K562 (cell line): ENCODE measurements around the gene SYT7. TPM values are rescaled to one million over a fixed set of nuclear protein-coding genes. Genes with fewer than 3 reads are reported as not detected.

Experiments used
- ATF7 ChIP-seq: fragments of 450-650 bp; IDR thresholded peaks from 2 replicates; pipeline ENCODE4 v1.7.1; 2014; ENCODE audit warnings: mild to moderate bottlenecking, moderate library complexity
- CCNT2 ChIP-seq: IDR thresholded peaks from 2 replicates; pipeline ENCODE4 v1.6.1; 2011; ENCODE audit warnings: borderline replicate concordance, low read depth, mild to moderate bottlenecking, moderate library complexity, mixed read lengths, low read length; ENCODE audit not compliant: insufficient read length; ENCODE audit errors: extremely low read depth
- CHCHD3 ChIP-seq: fragments of 250-450 bp; sonication (Bioruptor Pico); IDR thresholded peaks from 2 replicates; pipeline ENCODE4 v2.1.2; 2022; ENCODE audit warnings: mild to moderate bottlenecking
- CREM ChIP-seq: IDR thresholded peaks from 2 replicates; pipeline ENCODE4 v1.6.1; 2014; ENCODE audit warnings: antibody characterized with exemption, low read depth
- E2F8 ChIP-seq: fragments of 450-650 bp; IDR thresholded peaks from 2 replicates; pipeline ENCODE4 v1.7.1; 2018; ENCODE audit warnings: mild to moderate bottlenecking, low read depth; ENCODE audit not compliant: partially characterized antibody
- EP300 ChIP-seq: IDR thresholded peaks from 2 replicates; pipeline ENCODE4 v1.6.1; 2012; ENCODE audit warnings: low read length, improper control_type of control experiment
- EWSR1 ChIP-seq: fragments of 450-650 bp; IDR thresholded peaks from 2 replicates; pipeline ENCODE4 v1.6.1; 2018; ENCODE audit warnings: borderline replicate concordance, mild to moderate bottlenecking, low read depth, moderate library complexity; ENCODE audit not compliant: partially characterized antibody
- HDAC1 ChIP-seq, 2 experiments: fragments of 450-650 bp; IDR thresholded peaks; 2 replicates each; pipeline ENCODE4 v1.6.1; 2016 to 2017; ENCODE audit warnings: inconsistent platforms in 1 of 2, mild to moderate bottlenecking in 1 of 2, moderate library complexity in 1 of 2
- MCM3 ChIP-seq: fragments of 450-650 bp; IDR thresholded peaks from 2 replicates; pipeline ENCODE4 v1.6.1; 2016
- RBM22 ChIP-seq: fragments of 200-400 bp; formaldehyde crosslinking; IDR thresholded peaks from 2 replicates; pipeline ENCODE4 v1.6.1; 2018; ENCODE audit warnings: low read length, low read depth; ENCODE audit not compliant: poor library complexity, severe bottlenecking
- RFX1 ChIP-seq: fragments of 450-650 bp; IDR thresholded peaks from 2 replicates; pipeline ENCODE4 v1.6.1; 2016; ENCODE audit warnings: mild to moderate bottlenecking, moderate library complexity
- SMARCA4 ChIP-seq: fragments of 450-650 bp; IDR thresholded peaks from 2 replicates; pipeline ENCODE4 v1.6.1; 2016
- STAT6 ChIP-seq: sonication (generic); formaldehyde crosslinking; IDR thresholded peaks from 2 replicates; pipeline ENCODE4 v1.8.1; 2023; ENCODE audit warnings: mild to moderate bottlenecking, missing genetic modification reagents
- SUPT5H ChIP-seq: fragments of 450-650 bp; IDR thresholded peaks from 2 replicates; pipeline ENCODE4 v1.6.1; 2016
- TAF15 ChIP-seq: fragments of 200-400 bp; formaldehyde crosslinking; IDR thresholded peaks from 2 replicates; pipeline ENCODE4 v1.6.1; 2017; ENCODE audit warnings: mild to moderate bottlenecking, low read depth, low read length, moderate library complexity
- TCF15 ChIP-seq: fragments of 250-450 bp; sonication (Bioruptor Pico); IDR thresholded peaks from 2 replicates; pipeline ENCODE4 v1.8.0; 2022; ENCODE audit warnings: moderate library complexity, mild to moderate bottlenecking, inconsistent platforms
- USF1 ChIP-seq: sonication (generic); formaldehyde crosslinking; IDR thresholded peaks from 2 replicates; pipeline ENCODE4 v1.9.0; 2022; ENCODE audit warnings: mild to moderate bottlenecking, missing genetic modification reagents
- USF2 ChIP-seq: sonication (generic); formaldehyde crosslinking; IDR thresholded peaks from 2 replicates; pipeline ENCODE4 v1.5.0; 2020; ENCODE audit warnings: missing genetic modification reagents
- XRCC5 ChIP-seq: fragments of 200-400 bp; formaldehyde crosslinking; IDR thresholded peaks from 2 replicates; pipeline ENCODE4 v1.6.1; 2017; ENCODE audit warnings: low read depth, mild to moderate bottlenecking, low read length
- ZBTB8A ChIP-seq: fragments of 450-650 bp; IDR thresholded peaks from 2 replicates; pipeline ENCODE4 v1.6.1; 2018; ENCODE audit warnings: mild to moderate bottlenecking, moderate library complexity; ENCODE audit not compliant: partially characterized antibody
- ZNF79 ChIP-seq: fragments of 250-450 bp; sonication (Bioruptor Pico); IDR thresholded peaks from 2 replicates; pipeline ENCODE4 v1.4.0; 2020; ENCODE audit warnings: low read depth, mild to moderate bottlenecking, moderate library complexity
- polyA plus RNA-seq, 8 experiments: library from polyadenylated mRNA; depleted of rRNA in 4 of 8; stranded (reverse) in 5 of 8; unstranded in 3 of 8; fragments of >200 nt; fragmentation: Nextera tagmentation in 2 of 8; fragmentation: Illumina TruSeq in 1 of 8; extraction: Ambion mirVana in 2 of 8; extraction: Trizol in 1 of 8; gene quantifications; 2 replicates each; pipeline versions ENCODE4 v1.2.1 to v1.2.3, GENCODE V29; 2011 to 2014; ENCODE audit warnings: inconsistent platforms in 1 of 8, missing spikeins in 1 of 8
- total RNA-seq, 7 experiments: library from RNA; depleted of rRNA in 6 of 7; stranded (reverse); fragments of >200 nt in 6 of 7; fragmentation: Illumina TruSeq in 2 of 7; extraction: Trizol in 2 of 7; gene quantifications; 2 replicates each; pipeline versions ENCODE4 v1.2.1 to v1.2.3, GENCODE V29; 2011 to 2021; ENCODE audit warnings: low replicate concordance in 1 of 7

The SYT7 gene
- total and polyA plus RNA-seq, 9 of the 15 experiments (the other 6 are each of a cell fraction or from before 2014, with no cell fraction given), result 0.01 to 0.51 (median 0.16) TPM; not detected in 1

GRCh38 chr11:61581030-61581928 lies at the start of gene SYT7 (continued):
- TF ChIP-seq STAT6 (no peak), EP300 (no peak), USF2 (CRISPR knock-in tag) (no peak), TAF15 (no peak), CREM (peak; percentile 73), USF1 (no peak), ATF7 (peak; percentile 83), SMARCA4 (no peak), RBM22 (peak; percentile 61), XRCC5 (peak; percentile 99), CCNT2 (peak; percentile 46), TCF15 (CRISPR knock-in tag) (no peak), HDAC1 (IDR thresholded peaks at IDR 0.05) (no peak), ZNF79 (CRISPR knock-in tag) (no peak), ZBTB8A (no peak), EWSR1 (no peak), RFX1 (no peak), SUPT5H (no peak), CHCHD3 (no peak), E2F8 (no peak), MCM3 (no peak)
